Neural progenitor cell (in vitro differentiated cells): ENCODE results near the gene RNF214.

Source experiments
- CTCF ChIP-seq: fragments of 200-600 bp; sonication (generic); IDR thresholded peaks from 2 replicates; pipeline ENCODE4 v1.5.1; 2017; ENCODE audit warnings: antibody characterized with exemption, mild to moderate bottlenecking
- EZH2 ChIP-seq: fragments of 200-600 bp; sonication (generic); IDR thresholded peaks from 2 replicates; pipeline ENCODE4 v1.6.1; 2017; ENCODE audit warnings: antibody characterized with exemption, mild to moderate bottlenecking, moderate library complexity
- EZH2phosphoT487 ChIP-seq: fragments of 200-600 bp; sonication (generic); IDR thresholded peaks from 2 replicates; pipeline ENCODE4 v1.6.1; 2017; ENCODE audit warnings: antibody characterized with exemption

- TF ChIP-seq CTCF = no peak
- no peak for TF ChIP-seq EZH2
- TF ChIP-seq EZH2phosphoT487 = no peak
Observed at GRCh38 chr11:117295438-117296137, 63.1 kb downstream of the RNF214 start.
